GM04503 (cell line): ENCODE data around the gene DOCK10.
"Not testable (repeated sequence)": the region's sequence is repeated elsewhere in the genome, so short reads cannot be mapped to it uniquely, and the experiment has no call there.

Source experiments
- DNase-seq: peaks from one replicate; pipeline ENCODE4 v3.0.0-alpha.2; 2012; ENCODE audit warnings: low read depth

The DOCK10 gene

GRCh38 chr2:225041851-225042799 is at the start of gene DOCK10:
DOCK10 (minus strand) TSS chr2:225042468; CDS start chr2:225042374, 94 bp downstream.
- DNase-seq = no peak

GRCh38 chr2:225091336-225091735 is 49.1 kb upstream of the DOCK10 start:
- DNase-seq = peak; percentile 90

- no peak for DNase-seq
These were observed 48.5 kb upstream of the DOCK10 start for GRCh38 chr2:225090746-225091145.

- no peak for DNase-seq
These were observed 44.6 kb upstream of the DOCK10 start for GRCh38 chr2:225086915-225087314.

GRCh38 chr2:225086439-225086838 is 44.2 kb upstream of the DOCK10 start:
- DNase-seq = no peak

- no peak for DNase-seq
These were observed 41.0 kb upstream of the DOCK10 start for GRCh38 chr2:225083276-225083675.

GRCh38 chr2:225076125-225076524 is 33.9 kb upstream of the DOCK10 start:
- peak; percentile 76 for DNase-seq

GRCh38 chr2:225074919-225075681 is 32.8 kb upstream of the DOCK10 start:
- DNase-seq = no peak

- DNase-seq = no peak
These were observed 32.1 kb upstream of the DOCK10 start for GRCh38 chr2:225074366-225074765.

GRCh38 chr2:225073198-225073597 is 30.9 kb upstream of the DOCK10 start:
- DNase-seq = no peak

- DNase-seq = no peak
These were observed 30.2 kb upstream of the DOCK10 start for GRCh38 chr2:225072444-225072843.

- DNase-seq = no peak
These were observed 28.5 kb upstream of the DOCK10 start for GRCh38 chr2:225070811-225071210.

- no peak for DNase-seq
These were observed 27.7 kb upstream of the DOCK10 start for GRCh38 chr2:225069966-225070365.

GRCh38 chr2:225069477-225069876 is 27.2 kb upstream of the DOCK10 start:
- no peak for DNase-seq

- DNase-seq = no peak
These were observed 23.6 kb upstream of the DOCK10 start for GRCh38 chr2:225065882-225066281.

- no peak for DNase-seq
These were observed 22.7 kb upstream of the DOCK10 start for GRCh38 chr2:225064928-225065327.

GRCh38 chr2:225064362-225064761 is 22.1 kb upstream of the DOCK10 start:
- no peak for DNase-seq

- DNase-seq = no peak
These were observed 14.2 kb upstream of the DOCK10 start for GRCh38 chr2:225056330-225057073.

- DNase-seq = no peak
These were observed 13.4 kb upstream of the DOCK10 start for GRCh38 chr2:225055714-225056113.

GRCh38 chr2:225052703-225053102 is 10.4 kb upstream of the DOCK10 start:
- no peak for DNase-seq

- DNase-seq = not testable (repeated sequence)
These were observed 5.2 kb upstream of the DOCK10 start for GRCh38 chr2:225047502-225047901.

GRCh38 chr2:225042800-225043167 is 516 bp upstream of the DOCK10 start:
- DNase-seq = no peak
